GM23338 (cell line): ENCODE results near the gene AFM. TPM values are rescaled to one million over a fixed set of nuclear protein-coding genes. Genes with fewer than 3 reads are reported as not detected.

ENCODE experiments used
- ATAC-seq: fragments of 200-7000 bp; cut with Tn5 transposase; 3 replicates; pipeline ENCODE4 v1.9.1; 2020
- DNase-seq: peaks from one replicate; pipeline ENCODE4 v3.0.0-alpha.2; 2015; ENCODE audit warnings: low spot score
- H2AFZ ChIP-seq: fragments of 200-600 bp; sonication (generic); 2 replicates; pipeline ENCODE4 v1.8.0; 2016; ENCODE audit warnings: antibody characterized with exemption, mild to moderate bottlenecking, moderate library complexity
- H3F3A ChIP-seq: fragments of 200-600 bp; sonication (generic); replicated peaks from 2 replicates; pipeline ENCODE4 v1.8.0; 2017; ENCODE audit warnings: antibody characterized with exemption, mixed run types, low read depth
- H3K27ac ChIP-seq: fragments of 200-600 bp; sonication (generic); 2 replicates; pipeline ENCODE4 v1.6.1; 2016; ENCODE audit warnings: low read depth
- H3K27me3 ChIP-seq: fragments of 200-600 bp; sonication (generic); 2 replicates; pipeline ENCODE4 v1.8.0; 2016; ENCODE audit warnings: mild to moderate bottlenecking, mixed run types, moderate library complexity; ENCODE audit not compliant: insufficient read depth
- H3K36me3 ChIP-seq: fragments of 200-600 bp; sonication (generic); 2 replicates; pipeline ENCODE4 v1.8.0; 2016; ENCODE audit warnings: mild to moderate bottlenecking; ENCODE audit not compliant: insufficient read depth
- H3K4me1 ChIP-seq: fragments of 200-600 bp; sonication (generic); 2 replicates; pipeline ENCODE4 v1.8.0; 2016; ENCODE audit warnings: mild to moderate bottlenecking, moderate library complexity; ENCODE audit not compliant: insufficient read depth
- H3K4me2 ChIP-seq: fragments of 200-600 bp; sonication (generic); 2 replicates; pipeline ENCODE4 v1.7.1; 2017; ENCODE audit warnings: mixed run types
- H3K4me3 ChIP-seq: fragments of 200-600 bp; sonication (generic); 2 replicates; pipeline ENCODE4 v1.6.1; 2016; ENCODE audit warnings: mixed run types
- H3K79me2 ChIP-seq: fragments of 200-600 bp; sonication (generic); replicated peaks from 2 replicates; pipeline ENCODE4 v1.8.0; 2017; ENCODE audit warnings: mild to moderate bottlenecking; ENCODE audit not compliant: insufficient read depth
- H3K9me2 ChIP-seq: fragments of 200-600 bp; sonication (generic); 2 replicates; pipeline ENCODE4 v1.8.0; 2017; ENCODE audit not compliant: insufficient read depth
- H4K20me1 ChIP-seq: fragments of 200-600 bp; sonication (generic); replicated peaks from 2 replicates; pipeline ENCODE4 v1.8.0; 2017; ENCODE audit warnings: mild to moderate bottlenecking; ENCODE audit not compliant: insufficient read depth
- H3K27ac Mint-ChIP-seq: 2 replicates; pipeline ENCODE4 v1.8.0; 2020; ENCODE audit warnings: inconsistent platforms, mild to moderate bottlenecking, moderate library complexity, mixed read lengths
- H3K27me3 Mint-ChIP-seq: 3 replicates; pipeline ENCODE4 v1.8.0; 2022; ENCODE audit warnings: low read depth, mild to moderate bottlenecking, moderate library complexity, mixed read lengths, inconsistent platforms; ENCODE audit not compliant: insufficient read depth, poor library complexity
- H3K36me3 Mint-ChIP-seq: 3 replicates; pipeline ENCODE4 v1.8.0; 2021; ENCODE audit warnings: low read depth, mild to moderate bottlenecking, inconsistent platforms, moderate library complexity, mixed read lengths
- H3K4me1 Mint-ChIP-seq: 3 replicates; pipeline ENCODE4 v1.8.0; 2020; ENCODE audit warnings: mild to moderate bottlenecking, inconsistent platforms, mixed read lengths
- H3K4me3 Mint-ChIP-seq: 3 replicates; pipeline ENCODE4 v1.8.0; 2021; ENCODE audit warnings: moderate library complexity, mild to moderate bottlenecking, inconsistent platforms, mixed read lengths
- H3K9me3 Mint-ChIP-seq: 3 replicates; pipeline ENCODE4 v1.8.0; 2020; ENCODE audit warnings: moderate library complexity, mild to moderate bottlenecking, inconsistent platforms, mixed read lengths
- CREB1 ChIP-seq: fragments of 250-450 bp; sonication (Bioruptor Pico); IDR thresholded peaks from 2 replicates; pipeline ENCODE4 v1.5.0; 2020; ENCODE audit warnings: low read depth, mild to moderate bottlenecking, moderate library complexity
- EZH2 ChIP-seq: fragments of 200-600 bp; sonication (generic); IDR thresholded peaks from one replicate; pipeline ENCODE4 v1.8.0; 2017; ENCODE audit warnings: antibody characterized with exemption, mild to moderate bottlenecking, low read depth; ENCODE audit not compliant: unreplicated experiment
- EZH2phosphoT487 ChIP-seq: fragments of 200-600 bp; sonication (generic); IDR thresholded peaks from one replicate; pipeline ENCODE4 v1.8.1; 2018; ENCODE audit warnings: antibody characterized with exemption; ENCODE audit not compliant: unreplicated experiment
- NANOG ChIP-seq: IDR thresholded peaks from 2 replicates; pipeline ENCODE4 v1.6.1; 2016; ENCODE audit warnings: antibody characterized with exemption, borderline replicate concordance
- STAT1 ChIP-seq: IDR thresholded peaks from one replicate; pipeline ENCODE4 v1.6.1; 2016; ENCODE audit warnings: antibody characterized with exemption; ENCODE audit not compliant: unreplicated experiment
- ZNF114 ChIP-seq: fragments of 250-450 bp; sonication (Bioruptor Pico); IDR thresholded peaks from 2 replicates; pipeline ENCODE4 v1.5.0; 2020; ENCODE audit warnings: mild to moderate bottlenecking, moderate library complexity
- ZNF331 ChIP-seq: fragments of 250-450 bp; sonication (Bioruptor Pico); IDR thresholded peaks from 2 replicates; pipeline ENCODE4 v1.5.0; 2020; ENCODE audit warnings: low read depth, mild to moderate bottlenecking, moderate library complexity
- polyA plus RNA-seq: library from polyadenylated mRNA; unstranded; fragments of >200 nt; fragmentation: Nextera tagmentation; extraction: Ambion mirVana; gene quantifications from 2 replicates; pipeline ENCODE4 v1.2.1, GENCODE V29; 2016
- total RNA-seq: library from RNA; depleted of rRNA; stranded (reverse); fragments of >200 nt; shearing (Covaris generic); gene quantifications from 2 replicates; pipeline ENCODE4 v1.2.3, GENCODE V29; 2014
- TF ChIP-seq, protein P1 (sequence below), 2 experiments: fragments of 200-600 bp in 1 of 2; sonication (generic) in 1 of 2; conservative IDR thresholded peaks; 2 replicates each; pipeline versions ENCODE4 v1.5.1 to v1.6.1; 2016 to 2017; ENCODE audit warnings: antibody characterized with exemption in 2 of 2, low read depth in 2 of 2, mild to moderate bottlenecking in 2 of 2, moderate library complexity in 1 of 2
- TF ChIP-seq, protein P2 (sequence below): fragments of 250-450 bp; sonication (Bioruptor Pico); IDR thresholded peaks from 2 replicates; pipeline ENCODE4 v1.5.0; 2020; ENCODE audit warnings: mild to moderate bottlenecking, moderate library complexity

AFM gene
- total and polyA plus RNA-seq, 2 experiments from 2014 or later = not detected

DNA sequence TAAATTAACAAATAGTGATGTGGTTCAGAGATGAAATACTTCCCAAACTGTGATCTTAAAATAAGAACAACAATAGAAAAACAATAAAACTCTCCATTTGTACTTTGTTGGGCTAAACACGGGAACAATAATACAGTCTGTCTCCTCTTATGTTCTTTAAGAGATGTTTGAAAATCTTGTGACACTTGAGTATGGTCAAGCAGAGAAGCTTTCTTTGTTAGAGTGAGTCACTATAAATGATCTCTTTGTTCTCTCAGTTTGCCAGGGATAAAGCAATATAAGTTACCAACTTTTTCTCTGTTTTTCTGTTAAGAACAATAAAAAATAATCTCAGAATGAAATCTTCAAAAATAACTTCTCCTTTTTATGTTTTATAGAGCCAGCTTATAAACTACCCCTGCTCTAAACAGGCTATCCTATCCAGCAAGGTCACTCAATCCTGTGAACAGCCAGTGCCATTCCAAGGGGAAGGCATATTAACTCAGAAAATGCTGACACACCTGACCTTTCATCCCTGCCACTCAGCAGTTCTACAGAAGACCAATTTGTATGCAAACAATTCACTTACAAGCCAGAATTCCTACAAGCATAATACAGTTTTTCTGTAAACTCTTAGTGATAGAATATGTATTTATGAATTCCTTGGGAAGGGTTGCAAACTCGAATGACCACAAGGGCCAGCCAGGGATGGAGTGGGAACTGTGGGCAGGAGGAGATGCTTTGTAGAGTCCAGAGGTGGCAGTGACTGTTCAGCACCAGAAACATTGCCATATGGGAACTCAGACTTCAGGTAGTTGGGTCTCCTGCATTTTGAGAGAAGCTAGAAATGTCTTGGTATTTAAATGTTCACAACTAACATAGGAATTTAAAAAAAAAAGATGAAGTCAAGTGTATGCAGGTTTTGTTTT is 52.2 kb downstream of the AFM start (continued):
- TF ChIP-seq, protein P1, sequence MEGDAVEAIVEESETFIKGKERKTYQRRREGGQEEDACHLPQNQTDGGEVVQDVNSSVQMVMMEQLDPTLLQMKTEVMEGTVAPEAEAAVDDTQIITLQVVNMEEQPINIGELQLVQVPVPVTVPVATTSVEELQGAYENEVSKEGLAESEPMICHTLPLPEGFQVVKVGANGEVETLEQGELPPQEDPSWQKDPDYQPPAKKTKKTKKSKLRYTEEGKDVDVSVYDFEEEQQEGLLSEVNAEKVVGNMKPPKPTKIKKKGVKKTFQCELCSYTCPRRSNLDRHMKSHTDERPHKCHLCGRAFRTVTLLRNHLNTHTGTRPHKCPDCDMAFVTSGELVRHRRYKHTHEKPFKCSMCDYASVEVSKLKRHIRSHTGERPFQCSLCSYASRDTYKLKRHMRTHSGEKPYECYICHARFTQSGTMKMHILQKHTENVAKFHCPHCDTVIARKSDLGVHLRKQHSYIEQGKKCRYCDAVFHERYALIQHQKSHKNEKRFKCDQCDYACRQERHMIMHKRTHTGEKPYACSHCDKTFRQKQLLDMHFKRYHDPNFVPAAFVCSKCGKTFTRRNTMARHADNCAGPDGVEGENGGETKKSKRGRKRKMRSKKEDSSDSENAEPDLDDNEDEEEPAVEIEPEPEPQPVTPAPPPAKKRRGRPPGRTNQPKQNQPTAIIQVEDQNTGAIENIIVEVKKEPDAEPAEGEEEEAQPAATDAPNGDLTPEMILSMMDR (conservative IDR thresholded peaks at IDR 0.05; ENCODE audit: low read depth in 2 of 2) = no peak

DNA sequence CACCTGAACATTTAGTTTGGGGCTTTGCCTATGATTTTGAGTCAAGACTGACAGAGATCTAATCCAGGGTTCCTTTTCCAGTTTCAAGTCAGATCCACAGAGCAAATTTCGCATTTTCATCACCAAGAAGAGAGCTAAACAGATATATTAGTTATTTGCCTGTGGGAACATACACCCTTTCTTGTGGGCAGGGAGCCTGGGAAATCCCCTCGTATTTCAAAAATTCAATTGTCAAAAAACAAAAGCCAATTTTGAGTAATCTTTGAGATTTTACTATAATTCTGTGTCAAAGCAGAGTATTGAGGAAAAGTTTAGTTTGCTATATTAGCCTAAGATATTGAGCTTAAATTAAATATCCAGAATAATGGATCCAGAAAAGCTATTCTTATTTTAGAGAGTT is 56.6 kb downstream of the AFM start:
- H4K20me1 ChIP-seq = no peaks in the 10 kb centered on the region
- Mint-ChIP-seq H3K4me1 (no peaks in the 10 kb centered on the region), H3K27ac (no peak overlapping the region), H3K36me3 (no peaks in the 10 kb centered on the region), H3K4me3 (no peak overlapping the region), H3K27me3 (no peaks in the 10 kb centered on the region), H3K9me3 (no peaks in the 10 kb centered on the region)
- no peaks in the 10 kb centered on the region for H3K79me2 ChIP-seq
- no peak overlapping the region for H2AFZ ChIP-seq
- H3K27me3 ChIP-seq = no peaks in the 10 kb centered on the region
- H3K36me3 ChIP-seq = no peaks in the 10 kb centered on the region
- H3K27ac ChIP-seq = no peak overlapping the region
- ATAC-seq = no peak
- TF ChIP-seq, protein P2, sequence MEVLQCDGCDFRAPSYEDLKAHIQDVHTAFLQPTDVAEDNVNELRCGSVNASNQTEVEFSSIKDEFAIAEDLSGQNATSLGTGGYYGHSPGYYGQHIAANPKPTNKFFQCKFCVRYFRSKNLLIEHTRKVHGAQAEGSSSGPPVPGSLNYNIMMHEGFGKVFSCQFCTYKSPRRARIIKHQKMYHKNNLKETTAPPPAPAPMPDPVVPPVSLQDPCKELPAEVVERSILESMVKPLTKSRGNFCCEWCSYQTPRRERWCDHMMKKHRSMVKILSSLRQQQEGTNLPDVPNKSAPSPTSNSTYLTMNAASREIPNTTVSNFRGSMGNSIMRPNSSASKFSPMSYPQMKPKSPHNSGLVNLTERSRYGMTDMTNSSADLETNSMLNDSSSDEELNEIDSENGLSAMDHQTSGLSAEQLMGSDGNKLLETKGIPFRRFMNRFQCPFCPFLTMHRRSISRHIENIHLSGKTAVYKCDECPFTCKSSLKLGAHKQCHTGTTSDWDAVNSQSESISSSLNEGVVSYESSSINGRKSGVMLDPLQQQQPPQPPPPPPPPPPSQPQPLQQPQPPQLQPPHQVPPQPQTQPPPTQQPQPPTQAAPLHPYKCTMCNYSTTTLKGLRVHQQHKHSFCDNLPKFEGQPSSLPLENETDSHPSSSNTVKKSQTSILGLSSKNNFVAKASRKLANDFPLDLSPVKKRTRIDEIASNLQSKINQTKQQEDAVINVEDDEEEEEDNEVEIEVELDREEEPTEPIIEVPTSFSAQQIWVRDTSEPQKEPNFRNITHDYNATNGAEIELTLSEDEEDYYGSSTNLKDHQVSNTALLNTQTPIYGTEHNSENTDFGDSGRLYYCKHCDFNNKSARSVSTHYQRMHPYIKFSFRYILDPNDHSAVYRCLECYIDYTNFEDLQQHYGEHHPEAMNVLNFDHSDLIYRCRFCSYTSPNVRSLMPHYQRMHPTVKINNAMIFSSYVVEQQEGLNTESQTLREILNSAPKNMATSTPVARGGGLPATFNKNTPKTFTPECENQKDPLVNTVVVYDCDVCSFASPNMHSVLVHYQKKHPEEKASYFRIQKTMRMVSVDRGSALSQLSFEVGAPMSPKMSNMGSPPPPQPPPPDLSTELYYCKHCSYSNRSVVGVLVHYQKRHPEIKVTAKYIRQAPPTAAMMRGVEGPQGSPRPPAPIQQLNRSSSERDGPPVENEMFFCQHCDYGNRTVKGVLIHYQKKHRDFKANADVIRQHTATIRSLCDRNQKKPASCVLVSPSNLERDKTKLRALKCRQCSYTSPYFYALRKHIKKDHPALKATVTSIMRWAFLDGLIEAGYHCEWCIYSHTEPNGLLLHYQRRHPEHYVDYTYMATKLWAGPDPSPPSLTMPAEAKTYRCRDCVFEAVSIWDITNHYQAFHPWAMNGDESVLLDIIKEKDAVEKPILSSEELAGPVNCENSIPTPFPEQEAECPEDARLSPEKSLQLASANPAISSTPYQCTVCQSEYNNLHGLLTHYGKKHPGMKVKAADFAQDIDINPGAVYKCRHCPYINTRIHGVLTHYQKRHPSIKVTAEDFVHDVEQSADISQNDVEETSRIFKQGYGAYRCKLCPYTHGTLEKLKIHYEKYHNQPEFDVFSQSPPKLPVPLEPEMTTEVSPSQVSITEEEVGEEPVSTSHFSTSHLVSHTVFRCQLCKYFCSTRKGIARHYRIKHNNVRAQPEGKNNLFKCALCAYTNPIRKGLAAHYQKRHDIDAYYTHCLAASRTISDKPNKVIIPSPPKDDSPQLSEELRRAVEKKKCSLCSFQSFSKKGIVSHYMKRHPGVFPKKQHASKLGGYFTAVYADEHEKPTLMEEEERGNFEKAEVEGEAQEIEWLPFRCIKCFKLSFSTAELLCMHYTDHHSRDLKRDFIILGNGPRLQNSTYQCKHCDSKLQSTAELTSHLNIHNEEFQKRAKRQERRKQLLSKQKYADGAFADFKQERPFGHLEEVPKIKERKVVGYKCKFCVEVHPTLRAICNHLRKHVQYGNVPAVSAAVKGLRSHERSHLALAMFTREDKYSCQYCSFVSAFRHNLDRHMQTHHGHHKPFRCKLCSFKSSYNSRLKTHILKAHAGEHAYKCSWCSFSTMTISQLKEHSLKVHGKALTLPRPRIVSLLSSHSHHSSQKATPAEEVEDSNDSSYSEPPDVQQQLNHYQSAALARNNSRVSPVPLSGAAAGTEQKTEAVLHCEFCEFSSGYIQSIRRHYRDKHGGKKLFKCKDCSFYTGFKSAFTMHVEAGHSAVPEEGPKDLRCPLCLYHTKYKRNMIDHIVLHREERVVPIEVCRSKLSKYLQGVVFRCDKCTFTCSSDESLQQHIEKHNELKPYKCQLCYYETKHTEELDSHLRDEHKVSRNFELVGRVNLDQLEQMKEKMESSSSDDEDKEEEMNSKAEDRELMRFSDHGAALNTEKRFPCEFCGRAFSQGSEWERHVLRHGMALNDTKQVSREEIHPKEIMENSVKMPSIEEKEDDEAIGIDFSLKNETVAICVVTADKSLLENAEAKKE (CRISPR knock-in tag) = no peak
- TF ChIP-seq ZNF331 (CRISPR knock-in tag) (no peak), ZNF114 (CRISPR knock-in tag) (no peak), EZH2phosphoT487 (no peak), NANOG (no peak), CREB1 (CRISPR knock-in tag) (no peak), EZH2 (no peak), STAT1 (no peak)
- TF ChIP-seq, protein P1 (conservative IDR thresholded peaks at IDR 0.05; ENCODE audit: low read depth in 2 of 2) = no peak
- H3K4me2 ChIP-seq = no peak overlapping the region
- no peak overlapping the region for H3K4me3 ChIP-seq
- no peaks in the 10 kb centered on the region for H3K4me1 ChIP-seq
- H3K9me2 ChIP-seq = no peaks in the 10 kb centered on the region
- no peak for DNase-seq
- no peaks in the 10 kb centered on the region for H3F3A ChIP-seq
